Vagina (tissue), 2 donors: Measurements from ENCODE around the gene TTLL12. TPM values are rescaled to one million over a fixed set of nuclear protein-coding genes. Genes with fewer than 3 reads are reported as not detected.

Experiments used
- DNase-seq, 2 donors: peaks; one replicate each; pipeline ENCODE4 v3.0.0-alpha.2; 2017; ENCODE audit errors: extremely low spot score in 2 of 2
- H3K27ac ChIP-seq: fragments of 200-600 bp; sonication (generic); one replicate; pipeline ENCODE4 v1.5.1; 2019
- H3K27me3 ChIP-seq: fragments of 200-600 bp; sonication (generic); one replicate; pipeline ENCODE4 v1.5.1; 2019
- H3K36me3 ChIP-seq, 2 donors: fragments of 200-600 bp; sonication (generic); one replicate each; pipeline ENCODE4 v1.5.1; 2017 to 2019
- H3K4me1 ChIP-seq: fragments of 200-600 bp; sonication (generic); one replicate; pipeline ENCODE4 v1.5.1; 2019
- H3K4me3 ChIP-seq, 2 donors: fragments of 200-600 bp; sonication (generic); 1 replicate in 1 of 2; 2 replicates in 1 of 2; pipeline ENCODE4 v1.5.1; 2016 to 2019
- H3K9me3 ChIP-seq: fragments of 200-600 bp; sonication (generic); one replicate; pipeline ENCODE4 v1.5.1; 2019
- CTCF ChIP-seq, 3 experiments: fragments of 450-650 bp in 2 of 3; fragments of 200-600 bp in 1 of 3; sonication (generic) in 1 of 3; IDR thresholded peaks; one replicate each; pipeline ENCODE4 v1.5.1; 2017 to 2019; ENCODE audit warnings: antibody characterized with exemption in 3 of 3, mild to moderate bottlenecking in 2 of 3, moderate library complexity in 2 of 3
- POLR2A ChIP-seq, 2 donors: fragments of 450-650 bp; IDR thresholded peaks; one replicate each; pipeline ENCODE4 v1.6.1; 2017; ENCODE audit warnings: antibody characterized with exemption in 2 of 2, mild to moderate bottlenecking in 2 of 2, moderate library complexity in 2 of 2
- POLR2AphosphoS5 ChIP-seq, 2 donors: sonication (generic); formaldehyde crosslinking; IDR thresholded peaks; one replicate each; pipeline ENCODE4 v1.9.0; 2017; ENCODE audit warnings: antibody characterized with exemption in 2 of 2, mild to moderate bottlenecking in 2 of 2, low read depth in 1 of 2; ENCODE audit not compliant: insufficient read depth in 1 of 2
- intact Hi-C: fragments of 100-400 bp; cut with DNase I; formaldehyde crosslinking; loops from one replicate; pipeline ENCODE4 v1.15.1; 2023
- total RNA-seq: library from RNA; depleted of rRNA; stranded (reverse); fragments of >200 nt; gene quantifications from one replicate; pipeline ENCODE4 v1.2.3, GENCODE V29; 2016

Gene TTLL12
- total RNA-seq, 1 donor from 2014 or later = 56.2 TPM

GRCh38 chr22:43155789-43156188 lies 31.1 kb downstream of the TTLL12 start:
- no peaks in the 10 kb centered on the region for H3K27me3 ChIP-seq
- TF ChIP-seq POLR2A (IDR thresholded peaks at IDR 0.05) (no peak), POLR2AphosphoS5 (IDR thresholded peaks at IDR 0.05; ENCODE audit: insufficient read depth in 1 of 2, low read depth in 1 of 2) (no peak), CTCF (IDR thresholded peaks at IDR 0.05) (no peak)
- DNase-seq = no peak
- intact Hi-C loops = no loop called here
- H3K9me3 ChIP-seq = no peaks in the 10 kb centered on the region
- H3K4me3 ChIP-seq = no peak overlapping the region
- H3K4me1 ChIP-seq = peaks cover 83% of the 10 kb centered on the region
- peak overlapping the region; percentile 48 for H3K27ac ChIP-seq
- peaks cover 0 to 2% of the 10 kb centered on the region in 2 donors for H3K36me3 ChIP-seq

GRCh38 chr22:43154887-43155536 lies 31.9 kb downstream of the TTLL12 start:
- Histone ChIP-seq H3K4me3 (no peak overlapping the region), H3K27me3 (no peaks in the 10 kb centered on the region), H3K9me3 (no peaks in the 10 kb centered on the region), H3K36me3 (no peaks in the 10 kb centered on the region), H3K27ac (peak overlapping the region; percentile 48), H3K4me1 (peaks cover 88% of the 10 kb centered on the region)
- no peak for DNase-seq
- intact Hi-C loops = no loop called here
- TF ChIP-seq POLR2AphosphoS5 (IDR thresholded peaks at IDR 0.05; ENCODE audit: insufficient read depth in 1 of 2, low read depth in 1 of 2) (no peak), POLR2A (IDR thresholded peaks at IDR 0.05) (no peak), CTCF (IDR thresholded peaks at IDR 0.05) (no peak)

- H3K27me3 ChIP-seq = no peaks in the 10 kb centered on the region
- H3K4me3 ChIP-seq = peak overlapping the region; percentile 12 to 18
- no peaks in the 10 kb centered on the region for H3K9me3 ChIP-seq
- H3K4me1 ChIP-seq = peaks cover 77% of the 10 kb centered on the region
- intact Hi-C loops = no loop called here
- TF ChIP-seq POLR2A (IDR thresholded peaks at IDR 0.05) = no peak
- TF ChIP-seq CTCF (IDR thresholded peaks at IDR 0.05) = no peak
- TF ChIP-seq POLR2AphosphoS5 (IDR thresholded peaks at IDR 0.05; ENCODE audit: insufficient read depth in 1 of 2, low read depth in 1 of 2) = no peak
- no peak for DNase-seq
- H3K27ac ChIP-seq = peak overlapping the region; percentile 48
- no peaks in the 10 kb centered on the region for H3K36me3 ChIP-seq
Observed at GRCh38 chr22:43153899-43154298, 33.0 kb downstream of the TTLL12 start.

- H3K4me1 ChIP-seq = peaks cover 63% of the 10 kb centered on the region
- TF ChIP-seq CTCF (IDR thresholded peaks at IDR 0.05) (no peak), POLR2AphosphoS5 (IDR thresholded peaks at IDR 0.05; ENCODE audit: insufficient read depth in 1 of 2, low read depth in 1 of 2) (peak in 1 of 2 donors; percentile 49), POLR2A (IDR thresholded peaks at IDR 0.05) (no peak)
- H3K27me3 ChIP-seq = no peaks in the 10 kb centered on the region
- no peak for DNase-seq
- peak overlapping the region; percentile 66 to 90 for H3K4me3 ChIP-seq
- H3K36me3 ChIP-seq = no peaks in the 10 kb centered on the region
- no peaks in the 10 kb centered on the region for H3K9me3 ChIP-seq
- peak overlapping the region; percentile 95 for H3K27ac ChIP-seq
- intact Hi-C loops = no loop called here
Observed at GRCh38 chr22:43152357-43153071, 34.4 kb downstream of the TTLL12 start.

- Histone ChIP-seq H3K27ac (peak overlapping the region; percentile 95), H3K4me1 (peaks cover 58% of the 10 kb centered on the region), H3K4me3 (peak overlapping the region; percentile 66 to 90), H3K27me3 (no peaks in the 10 kb centered on the region), H3K36me3 (no peaks in the 10 kb centered on the region), H3K9me3 (no peaks in the 10 kb centered on the region)
- no peak for TF ChIP-seq CTCF (IDR thresholded peaks at IDR 0.05)
- no peak for TF ChIP-seq POLR2A (IDR thresholded peaks at IDR 0.05)
- peak in 1 of 2 donors; percentile 23 for TF ChIP-seq POLR2AphosphoS5 (IDR thresholded peaks at IDR 0.05; ENCODE audit: insufficient read depth in 1 of 2, low read depth in 1 of 2)
- intact Hi-C loops = no loop called here
- DNase-seq = no peak
Observed at GRCh38 chr22:43152003-43152356, 35.0 kb downstream of the TTLL12 start.
